Lung (tissue), 12 donors: ENCODE results near the gene UBE2Q1. TPM values are rescaled to one million over a fixed set of nuclear protein-coding genes. Genes with fewer than 3 reads are reported as not detected.
A peak's percentile ranks its signal among the peaks of the same experiment; 100 is the strongest.

Source experiments
- ATAC-seq: fragments of 200-7000 bp; cut with Tn5 transposase; one replicate; pipeline ENCODE4 v1.9.1; 2020; ENCODE audit warnings: moderate number of reproducible peaks; ENCODE audit not compliant: insufficient read depth, low FRiP score
- DNase-seq, 3 donors: peaks; one replicate each; pipeline ENCODE4 v3.0.0-alpha.2; 2013 to 2017
- H3K27ac ChIP-seq, 2 donors: one replicate each; pipeline ENCODE4 v1.5.1; 2013; ENCODE audit warnings: mild to moderate bottlenecking in 2 of 2, moderate library complexity in 2 of 2, control low read depth in 1 of 2, inconsistent platforms in 1 of 2, low read depth in 1 of 2, low read length in 1 of 2
- H3K27me3 ChIP-seq, 3 donors: one replicate each; pipeline ENCODE4 v1.5.1; 2013; ENCODE audit warnings: low read length in 2 of 3; ENCODE audit not compliant: control insufficient read depth in 3 of 3, insufficient read depth in 3 of 3
- H3K36me3 ChIP-seq, 4 donors: one replicate each; pipeline ENCODE4 v1.5.1; 2013; ENCODE audit warnings: low read length in 4 of 4, mild to moderate bottlenecking in 1 of 4, moderate library complexity in 1 of 4; ENCODE audit not compliant: control insufficient read depth in 4 of 4, insufficient read depth in 4 of 4
- H3K4me1 ChIP-seq, 5 donors: one replicate each; pipeline ENCODE4 v1.5.1; 2013; ENCODE audit warnings: low read length in 5 of 5, mild to moderate bottlenecking in 2 of 5, moderate library complexity in 1 of 5; ENCODE audit not compliant: control insufficient read depth in 5 of 5, insufficient read depth in 5 of 5
- H3K4me3 ChIP-seq: one replicate; pipeline ENCODE4 v1.5.1; 2013; ENCODE audit warnings: mild to moderate bottlenecking, control low read depth, moderate library complexity
- H3K9ac ChIP-seq, 2 donors: one replicate each; pipeline ENCODE4 v1.5.1; 2013; ENCODE audit warnings: low read length in 2 of 2, control low read depth in 1 of 2; ENCODE audit not compliant: insufficient read depth in 1 of 2
- H3K9me3 ChIP-seq, 4 donors: one replicate each; pipeline ENCODE4 v1.5.1; 2013; ENCODE audit warnings: low read length in 3 of 4, mild to moderate bottlenecking in 1 of 4, moderate library complexity in 1 of 4; ENCODE audit not compliant: control insufficient read depth in 4 of 4, insufficient read depth in 3 of 4
- CTCF ChIP-seq: IDR thresholded peaks from 2 replicates; pipeline ENCODE4 v1.5.1; 2012; ENCODE audit warnings: mild to moderate bottlenecking; ENCODE audit errors: control extremely low read depth, extremely low read depth
- WGBS, 2 donors: extraction: QIAGEN DNeasy Blood & Tissue Kit; methylation state at CpG; one replicate each; pipeline ENCODE4 v1.1.7; 2013; 5-methylcytosine and 5-hydroxymethylcytosine counted together
- polyA plus RNA-seq, 2 donors: library from polyadenylated mRNA; stranded (reverse); fragments of 200-250 nt; gene quantifications; one replicate each; pipeline ENCODE4 v1.2.1, GENCODE V29; 2013
- total RNA-seq, 2 donors: library from RNA; depleted of rRNA in 1 of 2; stranded (reverse); fragments of >200 nt in 1 of 2; gene quantifications; one replicate each; pipeline ENCODE4 v1.2.1, GENCODE V29; 2014 to 2021
- donor health status: control.
- donor health status: control.
- donor health status: Bipolar disorder and iron deficiency.
- donor health status: healthy.
- donor health status: DM: yes; HTN: yes; CAD: no.

The UBE2Q1 gene
- total and polyA plus RNA-seq, 4 donors = 34.3 to 87.3 (median 43.3) TPM

GRCh38 chr1:154503898-154504297 lies 54.6 kb downstream of the UBE2Q1 start:
- no peak for ATAC-seq
- peaks cover 0 to 14% (median 0%) of the 10 kb centered on the region in 5 donors for H3K4me1 ChIP-seq
- H3K9me3 ChIP-seq = peaks cover 0 to 9% (median 0%) of the 10 kb centered on the region in 4 donors
- H3K9ac ChIP-seq = no peak overlapping the region
- no peak for TF ChIP-seq CTCF
- WGBS, 2 donors = 75 to 88% methylated on average over 5 of the region's 5 CpGs
- no peak overlapping the region for H3K4me3 ChIP-seq
- DNase-seq = no peak
- no peak overlapping the region for H3K27ac ChIP-seq
- H3K36me3 ChIP-seq = no peaks in the 10 kb centered on the region
- H3K27me3 ChIP-seq = peaks cover 0 to 56% (median 51%) of the 10 kb centered on the region in 3 donors

GRCh38 chr1:154502744-154503115 lies 55.7 kb downstream of the UBE2Q1 start:
- DNase-seq (no peak), ATAC-seq (peak; percentile 8)
- peaks cover 0 to 16% (median 0%) of the 10 kb centered on the region in 5 donors for H3K4me1 ChIP-seq
- no peak overlapping the region for H3K9ac ChIP-seq
- peaks cover 0 to 55% (median 52%) of the 10 kb centered on the region in 3 donors for H3K27me3 ChIP-seq
- peaks cover 0 to 9% (median 0%) of the 10 kb centered on the region in 4 donors for H3K9me3 ChIP-seq
- no peak overlapping the region for H3K4me3 ChIP-seq
- 15 to 24% methylated on average over 42 to 43 of the region's 43 CpGs for WGBS, 2 donors
- no peaks in the 10 kb centered on the region for H3K36me3 ChIP-seq
- peak overlapping the region in 1 of 2 donors; percentile 87 for H3K27ac ChIP-seq
- no peak for TF ChIP-seq CTCF

GRCh38 chr1:154502066-154502743 lies 56.3 kb downstream of the UBE2Q1 start, which contains the start of the genes SHE and TDRD10:
SHE (minus strand) TSS chr1:154502412; CDS start chr1:154502026, 386 bp downstream.
TDRD10 (plus strand) TSS chr1:154502219; CDS start chr1:154506904, 4,685 bp downstream.
- peaks cover 0 to 55% (median 52%) of the 10 kb centered on the region in 3 donors for H3K27me3 ChIP-seq
- H3K9me3 ChIP-seq = peaks cover 0 to 9% (median 0%) of the 10 kb centered on the region in 4 donors
- H3K9ac ChIP-seq = peak within 1 kb of the TSS in 1 of 2 donors; percentile 5
- H3K4me3 ChIP-seq = peak within 1 kb of the TSS; percentile 63
- H3K36me3 ChIP-seq = no peaks in the 10 kb centered on the region
- peak in 2 of 3 donors; percentile 32 to 50 for DNase-seq
- WGBS, 2 donors = 2% methylated on average over 74 to 90 of the region's 90 CpGs
- peak within 1 kb of the TSS; percentile 87 to 88 for H3K27ac ChIP-seq
- peak; percentile 67 for ATAC-seq
- TF ChIP-seq CTCF = no peak
- H3K4me1 ChIP-seq = peaks cover 0 to 16% (median 0%) of the 10 kb centered on the region in 5 donors
